GM12892 (cell line): ENCODE measurements around the gene RPS13. TPM values are rescaled to one million over a fixed set of nuclear protein-coding genes. Genes with fewer than 3 reads are reported as not detected.
"Not testable (repeated sequence)": the region's sequence is repeated elsewhere in the genome, so short reads cannot be mapped to it uniquely, and the experiment has no call there.

Experiments used
- DNase-seq: peaks from one replicate; pipeline ENCODE4 v3.0.0; 2011; ENCODE audit not compliant: insufficient read length
- FAIRE-seq: peaks from 2 replicates; lab custom pipeline; 2011; peaks lifted over from hg19 to GRCh38; lab: Jason Lieb, UNC
- POLR2A ChIP-seq: IDR thresholded peaks from 2 replicates; pipeline ENCODE4 v1.6.1; 2011; ENCODE audit warnings: low read depth, low read length, control low read depth
- POLR2AphosphoS5 ChIP-seq: IDR thresholded peaks from 2 replicates; pipeline ENCODE4 v1.6.1; 2011; ENCODE audit warnings: low read depth, low read length, control low read depth
- TAF1 ChIP-seq: IDR thresholded peaks from 2 replicates; pipeline ENCODE4 v1.6.1; 2011; ENCODE audit warnings: low read depth, mild to moderate bottlenecking, control low read depth, low read length, borderline replicate concordance
- polyA plus RNA-seq: library from polyadenylated mRNA; unstranded; fragments of >200 nt; gene quantifications from one replicate; pipeline ENCODE4 v1.2.1, GENCODE V29; 2012; ENCODE audit warnings: missing spikeins, inconsistent platforms; ENCODE audit not compliant: missing spikeins

RPS13 gene
- 4,643 TPM for polyA plus RNA-seq

GRCh38 chr11:17077520-17078401, at the start of gene RPS13:
Gene RPS13 (minus strand): TSS chr11:17077667. CDS start chr11:17077641, 26 bp downstream.
- peak; percentile 99 for TF ChIP-seq POLR2AphosphoS5
- peak; percentile 99 for TF ChIP-seq POLR2A
- TF ChIP-seq TAF1: peak; percentile 95
- DNase-seq (peak; percentile 85), FAIRE-seq (peak; percentile 99)

GRCh38 chr11:17121981-17122380, 44.5 kb upstream of the RPS13 start:
- no peak for FAIRE-seq
- DNase-seq: no peak
- TF ChIP-seq POLR2A: no peak
- TF ChIP-seq TAF1: no peak
- TF ChIP-seq POLR2AphosphoS5: no peak

GRCh38 chr11:17117262-17117661, 39.8 kb upstream of the RPS13 start:
- no peak for DNase-seq
- TF ChIP-seq TAF1 (no peak), POLR2AphosphoS5 (no peak), POLR2A (no peak)
- FAIRE-seq: no peak

GRCh38 chr11:17116117-17116516, 38.6 kb upstream of the RPS13 start:
- no peak for FAIRE-seq
- no peak for DNase-seq
- TF ChIP-seq TAF1 (no peak), POLR2AphosphoS5 (no peak)

GRCh38 chr11:17107745-17108144, 30.3 kb upstream of the RPS13 start:
- DNase-seq, FAIRE-seq: not testable (repeated sequence)

- not testable (repeated sequence) for FAIRE-seq, DNase-seq
Observed at GRCh38 chr11:17105404-17106040, 28.1 kb upstream of the RPS13 start.

DNA sequence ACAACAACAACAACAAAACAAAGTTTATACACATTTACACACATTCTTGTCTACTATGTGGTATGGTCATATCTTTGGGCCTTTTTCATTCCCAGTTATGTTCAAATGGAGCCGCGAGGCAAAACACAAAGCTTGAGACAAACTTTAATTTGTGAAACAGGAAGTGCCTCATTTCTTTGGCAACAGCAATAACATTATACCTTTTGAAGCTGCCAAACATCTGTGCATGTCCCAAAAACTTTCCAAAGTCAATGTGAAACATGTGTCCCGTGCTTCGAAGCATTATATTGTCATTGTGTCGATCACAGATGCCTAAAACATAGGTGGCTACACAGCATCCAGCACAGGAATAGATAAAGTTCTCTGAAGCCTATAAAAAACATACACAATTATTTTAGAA, 25.0 kb upstream of the RPS13 start:
- DNase-seq: no peak
- TF ChIP-seq POLR2A (no peak), POLR2AphosphoS5 (no peak), TAF1 (no peak)
- no peak for FAIRE-seq

GRCh38 chr11:17098658-17099057, 21.2 kb upstream of the RPS13 start:
- FAIRE-seq (no peak), DNase-seq (no peak)
- TF ChIP-seq TAF1 (no peak), POLR2AphosphoS5 (no peak), POLR2A (no peak)

GRCh38 chr11:17098038-17098437, 20.6 kb upstream of the RPS13 start:
- FAIRE-seq: peak; percentile 5
- TF ChIP-seq POLR2A: no peak
- TF ChIP-seq POLR2AphosphoS5: no peak
- no peak for TF ChIP-seq TAF1
- DNase-seq: no peak

DNA sequence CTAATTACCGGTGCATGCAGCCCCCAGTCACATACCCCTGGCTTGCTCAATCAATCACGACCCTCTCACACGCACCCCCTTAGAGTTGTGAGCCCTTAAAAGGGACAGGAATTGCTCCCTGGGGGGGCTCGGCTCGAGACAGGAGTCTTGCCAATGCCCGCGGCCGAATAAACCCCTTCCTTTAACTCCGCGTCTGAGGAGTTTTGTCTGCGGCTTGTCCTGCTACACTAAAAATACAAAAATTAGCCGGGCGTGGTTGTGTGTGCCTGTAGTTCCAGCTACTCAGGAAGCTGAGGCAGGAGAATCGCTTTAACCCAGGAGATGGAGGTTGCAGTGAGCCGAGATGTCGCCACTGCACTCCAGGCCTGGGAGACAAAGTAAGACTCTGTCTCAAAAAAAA, 8.5 kb upstream of the RPS13 start:
- DNase-seq, FAIRE-seq: not testable (repeated sequence)

GRCh38 chr11:17077240-17077519, 287 bp downstream of the RPS13 start:
- DNase-seq (no peak), FAIRE-seq (no peak)
- TF ChIP-seq POLR2AphosphoS5 (no peak), POLR2A (no peak), TAF1 (no peak)

DNA sequence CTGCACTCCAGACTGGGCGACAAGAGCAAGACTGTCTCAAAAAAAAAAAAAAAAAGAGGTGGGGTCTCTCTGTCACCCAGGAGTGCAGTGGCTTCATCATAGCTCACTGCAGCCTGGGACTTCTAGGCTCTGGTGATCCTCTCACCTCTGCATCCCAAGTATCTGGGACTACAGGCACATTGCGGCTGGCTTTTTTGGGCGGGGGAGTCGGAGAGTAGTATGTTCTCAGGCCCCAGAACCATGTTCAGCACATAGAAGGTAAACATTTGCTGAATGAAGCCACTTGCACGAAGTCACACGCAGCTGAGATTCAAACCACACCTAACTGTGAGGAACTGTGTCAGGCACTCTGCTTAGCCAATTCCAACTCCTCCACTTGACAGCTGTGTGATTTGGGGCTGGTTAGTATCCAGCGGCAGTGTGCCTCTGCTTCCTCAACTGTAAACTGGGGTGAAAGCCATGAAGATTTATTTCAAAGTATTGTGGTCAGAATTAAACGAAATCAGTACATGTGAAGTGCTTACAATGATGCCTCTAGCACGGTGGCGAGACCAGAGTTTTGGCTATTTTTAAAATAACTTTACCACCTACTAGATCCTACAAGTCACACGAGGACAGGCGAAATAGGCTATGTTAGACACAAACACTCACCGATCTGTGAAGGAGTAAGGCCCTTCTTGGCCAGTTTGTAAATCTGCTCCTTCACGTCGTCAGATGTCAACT, 789 bp downstream of the RPS13 start:
- no peak for DNase-seq
- TF ChIP-seq POLR2AphosphoS5: peak; percentile 34; the same call in 1 of the 2 replicates
- no peak for TF ChIP-seq TAF1
- TF ChIP-seq POLR2A: peak; percentile 10; the same call in 1 of the 2 replicates

More for the DNA sequence above, 789 bp downstream of the RPS13 start:
- no peak for FAIRE-seq
